HG03521 (cell line): ENCODE measurements around the gene IRX5.

Source experiments
- ATAC-seq: cut with Tn5 transposase; IDR thresholded peaks from one replicate; pipeline ENCODE4 v1.9.1; 2021; ENCODE audit warnings: mild to moderate bottlenecking, moderate library complexity; ENCODE audit not compliant: unreplicated experiment

Gene IRX5

DNA sequence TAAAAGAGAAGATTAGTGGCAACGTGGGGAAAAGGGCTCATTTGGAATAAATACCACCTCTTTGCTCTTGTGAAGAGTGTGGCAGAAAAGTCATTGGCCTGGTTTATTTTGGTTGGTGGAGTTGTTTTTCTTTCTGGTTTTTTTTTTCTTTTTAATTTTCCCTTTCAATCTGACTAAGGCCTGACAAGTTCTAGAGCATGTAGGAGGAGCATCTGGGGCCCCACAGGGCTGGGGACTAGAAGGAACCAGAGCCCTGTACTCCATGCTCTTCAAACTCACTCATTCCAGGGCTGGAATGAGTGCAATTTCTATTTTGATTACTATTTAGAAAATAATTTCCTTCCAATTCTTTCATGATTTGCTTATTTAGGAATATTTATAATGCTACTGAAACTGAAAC is 13.3 kb downstream of the IRX5 start:
- ATAC-seq, result peak; percentile 78

DNA sequence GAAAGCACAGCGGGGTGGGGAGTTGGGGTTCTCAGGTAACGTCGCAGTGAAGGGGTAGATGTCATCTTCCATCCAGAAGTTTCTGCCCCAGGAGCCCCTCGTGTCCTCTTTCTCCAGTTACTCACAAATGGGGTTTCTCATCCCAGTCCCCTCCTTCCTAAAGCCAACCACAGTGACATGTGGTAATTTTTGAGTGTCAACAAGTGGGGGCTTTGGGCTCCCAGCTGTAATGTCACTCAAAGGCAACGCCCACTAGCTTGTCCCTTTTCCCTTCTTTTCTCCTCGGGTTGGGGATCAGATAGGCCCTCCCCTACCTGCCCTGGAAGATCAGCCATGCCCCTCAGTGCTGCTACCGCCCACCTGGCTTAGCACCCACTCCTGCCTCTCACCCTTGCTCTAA is 14.4 kb downstream of the IRX5 start:
- no peak for ATAC-seq

GRCh38 chr16:54946909-54947308 is 16.2 kb downstream of the IRX5 start:
- ATAC-seq, result no peak

DNA sequence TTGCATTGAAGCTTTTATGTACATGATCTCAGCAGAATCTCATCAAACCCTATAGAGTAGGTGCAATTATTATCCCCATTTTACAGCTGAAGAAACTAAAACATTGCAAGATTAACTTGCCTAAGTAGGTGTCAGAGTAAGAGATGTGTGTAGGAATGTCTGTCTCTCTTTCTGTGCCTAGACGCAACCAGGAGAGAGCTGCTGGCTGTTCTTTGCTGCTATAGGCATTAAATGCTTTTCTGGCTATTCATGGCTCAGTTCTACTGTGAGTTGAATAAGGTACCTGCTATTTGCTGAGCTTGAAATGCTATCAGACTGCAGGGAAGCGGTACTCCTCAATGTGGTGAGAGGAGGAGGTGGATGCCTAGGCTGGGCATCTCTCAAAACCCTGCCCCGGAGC is 17.0 kb downstream of the IRX5 start:
- no peak for ATAC-seq

DNA sequence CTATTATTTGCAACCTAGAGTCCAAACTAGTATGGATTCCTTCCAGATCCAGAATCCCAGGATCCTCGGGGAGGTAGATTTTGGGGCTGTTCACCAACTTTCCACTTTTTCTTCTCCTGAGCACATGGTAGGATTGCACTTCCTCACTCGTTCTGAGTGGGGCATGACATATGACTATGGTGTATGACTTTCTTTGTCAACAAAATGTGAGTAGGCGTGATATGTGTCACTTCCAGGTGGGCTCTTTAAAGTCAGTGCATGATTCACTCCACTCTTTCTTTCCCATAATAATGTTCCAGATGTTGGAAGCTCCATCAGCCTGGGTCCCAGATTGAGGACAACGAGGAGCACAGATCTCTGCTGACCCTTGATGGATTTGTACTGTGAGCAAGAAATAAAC is 21.5 kb downstream of the IRX5 start:
- ATAC-seq, result no peak

DNA sequence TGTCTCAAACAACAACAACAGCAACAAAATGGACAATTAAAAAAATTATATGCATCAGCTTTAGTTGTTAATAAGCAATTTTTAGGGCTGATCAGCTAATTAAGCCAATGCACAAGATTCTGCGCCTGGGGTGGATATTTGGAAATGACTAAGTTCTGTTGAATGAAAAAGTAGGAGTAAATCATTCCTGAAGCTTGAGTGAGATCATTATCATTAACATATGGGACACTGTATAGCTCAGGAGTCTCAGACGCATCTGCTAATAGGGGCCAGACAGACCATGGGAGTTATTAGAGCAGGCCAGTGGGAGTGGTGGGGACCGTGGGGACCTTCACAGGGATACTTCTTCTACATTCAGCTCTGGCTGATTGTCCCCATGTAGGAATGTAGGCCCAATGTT is 22.8 kb downstream of the IRX5 start:
- no peak for ATAC-seq

DNA sequence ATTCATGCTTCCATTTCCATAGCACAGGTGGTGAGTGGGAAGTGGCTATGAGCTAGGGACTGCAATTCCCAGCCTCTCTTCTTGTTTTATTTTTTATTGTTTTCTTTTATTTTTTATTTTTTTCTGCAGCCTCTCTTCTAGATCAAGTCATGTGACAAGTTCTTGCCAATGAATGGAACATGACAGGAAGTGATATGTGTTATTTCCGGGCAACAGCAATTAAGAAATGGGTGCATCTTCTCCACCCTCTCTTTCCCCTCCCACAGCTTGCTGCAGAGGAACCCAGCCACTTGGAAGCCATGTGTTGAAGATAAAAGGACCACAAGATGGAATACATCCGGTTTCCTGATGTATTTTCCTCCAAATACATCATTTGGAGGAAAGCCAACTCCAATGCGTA is 23.6 kb downstream of the IRX5 start:
- no peak for ATAC-seq

DNA sequence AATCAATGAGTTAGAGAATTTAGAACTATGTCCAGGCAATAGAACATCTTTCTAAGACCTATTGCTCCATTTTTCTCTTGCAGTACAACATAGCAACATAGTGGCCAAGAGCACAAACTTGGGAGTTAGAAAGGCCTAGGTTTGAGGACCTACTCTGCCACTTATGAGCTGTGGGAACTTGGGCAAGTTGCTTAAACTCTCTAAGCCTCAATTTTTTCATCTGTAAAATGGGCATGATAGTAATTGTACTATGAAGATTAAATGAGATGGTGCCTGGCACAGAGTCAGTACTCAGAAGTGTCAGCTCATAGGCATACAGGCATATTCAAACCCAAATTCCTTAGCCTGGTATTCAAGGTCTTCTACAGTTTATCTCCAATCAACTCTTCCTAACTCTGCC is 25.1 kb downstream of the IRX5 start:
- ATAC-seq, result no peak

DNA sequence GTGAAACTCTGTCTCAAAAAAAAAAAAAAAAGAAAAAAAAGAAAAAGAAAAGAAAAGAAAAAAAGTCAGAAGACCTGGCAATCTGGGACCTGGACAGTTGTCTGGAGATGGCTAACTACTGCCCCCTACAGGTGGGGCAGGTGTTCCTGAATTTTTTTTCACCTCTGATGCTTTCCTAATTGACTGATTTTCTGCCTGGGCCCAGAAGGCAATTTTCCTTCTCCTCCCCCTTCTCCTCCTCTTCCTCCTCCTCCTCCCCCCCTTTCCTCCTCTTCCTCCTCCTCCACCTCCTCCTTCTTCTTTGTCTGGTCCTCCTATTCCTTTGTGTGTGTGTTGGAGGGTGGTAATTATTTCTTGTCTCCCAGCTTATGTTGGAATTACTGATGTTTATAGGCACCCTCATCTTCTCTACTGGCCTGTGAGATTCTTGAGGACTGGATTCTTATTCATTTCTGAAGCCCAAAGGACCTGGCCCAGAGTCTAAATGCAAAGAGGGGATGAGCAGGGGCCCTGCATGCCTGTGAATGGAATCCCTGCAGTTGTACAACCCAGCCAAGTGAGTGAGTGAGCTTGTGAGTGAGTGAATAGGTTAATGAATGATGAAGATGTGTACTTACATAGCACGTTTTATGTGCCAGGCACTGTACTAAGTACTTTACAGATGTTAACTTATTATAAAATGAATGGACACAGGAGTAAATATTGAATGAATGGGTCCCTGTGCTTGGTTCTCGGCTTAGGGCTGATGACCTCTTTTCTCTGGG is 26.9 kb downstream of the IRX5 start:
- no peak for ATAC-seq

- no peak for ATAC-seq
Observed at GRCh38 chr16:54962045-54962444, 31.4 kb downstream of the IRX5 start.

DNA sequence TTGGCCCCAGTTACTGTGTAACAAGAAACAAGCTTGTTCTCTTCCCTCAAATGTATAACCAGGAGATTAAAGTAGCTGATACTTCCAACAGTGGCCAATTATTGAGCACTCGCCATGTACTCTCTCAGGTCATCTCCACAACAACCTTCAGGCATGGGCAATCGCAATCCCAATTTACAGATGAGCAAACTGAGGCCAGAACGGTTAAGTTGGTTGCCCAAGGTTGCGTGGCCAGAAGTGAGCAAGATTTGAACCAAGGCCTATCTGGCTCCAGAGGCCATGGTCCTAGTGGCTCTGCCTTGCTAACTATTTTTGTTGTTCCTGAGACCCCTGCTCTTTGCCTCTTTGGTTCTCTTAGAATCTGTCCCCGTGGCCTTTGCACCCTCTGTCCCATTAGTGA is 33.6 kb downstream of the IRX5 start:
- ATAC-seq, result no peak

DNA sequence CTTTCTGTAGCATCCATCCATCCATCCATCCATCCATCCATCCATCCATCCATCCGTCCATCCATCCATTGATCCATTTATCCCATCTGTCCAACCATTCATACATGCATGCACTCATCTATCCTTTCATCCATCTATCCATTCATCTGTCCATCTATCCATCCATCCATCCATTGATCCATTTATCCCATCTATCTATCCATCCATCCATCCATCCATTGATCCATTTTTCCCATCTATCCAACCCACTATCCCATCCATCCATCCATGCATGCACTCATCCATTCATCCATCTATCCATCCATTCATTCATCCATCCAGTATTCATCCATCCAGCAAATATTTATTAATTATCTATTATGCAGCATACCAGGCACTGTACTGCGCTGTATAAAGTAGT is 34.8 kb downstream of the IRX5 start:
- ATAC-seq, result no peak

GRCh38 chr16:54968011-54968410 is 37.3 kb downstream of the IRX5 start:
- no peak for ATAC-seq

GRCh38 chr16:54968784-54969183 is 38.1 kb downstream of the IRX5 start:
- ATAC-seq, result no peak

DNA sequence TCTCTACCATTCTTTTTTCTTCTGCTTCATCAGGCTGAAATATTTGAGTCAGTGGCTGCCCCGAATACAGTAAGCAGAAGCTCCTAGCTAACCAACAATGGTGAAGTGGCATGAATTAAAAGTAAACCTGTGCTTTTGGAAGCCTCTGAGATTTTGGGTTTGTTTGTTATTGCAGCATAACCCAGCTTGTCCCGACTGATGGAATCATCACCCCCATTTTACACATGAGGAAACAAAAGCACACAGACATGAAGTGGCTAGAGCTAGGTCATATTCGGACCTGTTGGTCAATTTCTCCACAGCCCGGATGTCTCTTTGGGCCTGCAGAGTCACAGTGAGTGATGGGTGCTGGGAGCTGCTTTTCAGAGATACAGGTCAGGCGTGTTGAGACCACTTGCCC is 39.4 kb downstream of the IRX5 start:
- ATAC-seq, result no peak

- no peak for ATAC-seq
Observed at GRCh38 chr16:54974367-54974766, 43.7 kb downstream of the IRX5 start.

- no peak for ATAC-seq
Observed at GRCh38 chr16:54976651-54977200, 46.1 kb downstream of the IRX5 start.

GRCh38 chr16:54977211-54977610 is 46.5 kb downstream of the IRX5 start:
- ATAC-seq, result no peak

DNA sequence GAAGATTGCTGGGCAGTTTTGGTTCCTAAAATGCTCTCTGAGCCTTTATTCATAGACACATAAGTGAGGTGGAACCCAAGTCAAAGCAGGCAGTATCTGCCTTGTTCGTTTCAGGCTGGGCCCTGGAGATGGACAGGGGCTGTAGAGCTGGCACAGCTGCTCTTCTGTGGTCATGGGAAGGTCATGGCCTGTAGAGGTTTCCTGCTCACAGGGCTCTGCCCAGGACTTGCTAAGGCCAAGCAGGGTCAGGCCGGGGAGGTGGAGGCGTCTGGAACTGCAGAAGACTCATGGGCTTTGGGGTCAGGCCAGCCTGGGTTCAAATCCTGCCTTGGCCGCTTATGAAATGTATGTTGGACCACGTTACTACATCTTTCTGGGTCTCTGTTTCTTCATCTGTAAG is 50.2 kb downstream of the IRX5 start:
- ATAC-seq, result no peak
